Mammary epithelial cell (primary cell): Measurements from ENCODE around the gene ZNF521.

ENCODE experiments used
- CTCF ChIP-seq, 2 donors: IDR thresholded peaks in 1 of 2; conservative IDR thresholded peaks in 1 of 2; 2 replicates each; pipeline ENCODE4 v1.5.1; 2011 to 2012; ENCODE audit warnings: inconsistent platforms in 2 of 2, low read length in 2 of 2, mild to moderate bottlenecking in 2 of 2, control low read depth in 1 of 2, low read depth in 1 of 2; ENCODE audit not compliant: insufficient read depth in 1 of 2; ENCODE audit errors: extremely low read depth in 1 of 2
- EZH2 ChIP-seq: IDR thresholded peaks from 2 replicates; pipeline ENCODE4 v1.6.1; 2012; ENCODE audit warnings: low read length, inconsistent platforms, borderline replicate concordance

DNA sequence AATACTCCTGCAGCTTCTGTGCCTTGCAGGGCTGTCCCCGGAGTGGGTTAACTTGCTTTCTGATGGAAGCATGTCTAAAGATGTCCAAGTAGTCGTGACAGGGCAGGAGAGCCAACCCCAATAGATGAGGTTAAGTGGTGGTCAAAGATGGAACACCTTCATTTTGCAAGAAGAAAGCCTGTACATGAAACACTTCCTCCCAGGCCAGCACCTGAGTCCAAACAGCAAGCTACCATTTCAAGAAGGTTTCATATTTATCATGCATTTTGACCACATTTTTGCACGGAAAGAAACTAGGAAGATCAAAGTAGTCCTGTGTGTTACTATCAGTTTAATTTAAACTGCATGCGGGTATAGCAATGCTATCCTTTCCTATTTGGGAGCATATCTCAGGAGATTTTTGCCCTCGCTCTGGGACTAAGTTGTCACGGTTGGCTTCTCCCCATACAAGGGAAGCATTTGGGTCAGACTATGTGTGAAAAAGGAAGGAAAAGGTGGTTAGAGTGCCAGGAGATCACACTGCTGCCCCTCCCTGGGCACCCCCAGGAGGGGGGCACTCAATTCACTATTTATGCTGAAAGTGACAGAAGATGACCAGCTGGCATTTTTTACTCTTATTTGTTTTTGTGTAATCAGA, 187.6 kb downstream of the ZNF521 start:
- no peak for TF ChIP-seq CTCF (conservative IDR thresholded peaks at IDR 0.05 in 1 of 2, IDR thresholded peaks at IDR 0.05 in 1 of 2; ENCODE audit: extremely low read depth in 1 of 2, insufficient read depth in 1 of 2, low read depth in 1 of 2, low read length in 2 of 2)
- no peak for TF ChIP-seq EZH2
